Measurements from ENCODE around the gene CYP1A1. TPM values are rescaled to one million over a fixed set of nuclear protein-coding genes. Genes with fewer than 3 reads are reported as not detected.

CYP1A1 gene, protein sequence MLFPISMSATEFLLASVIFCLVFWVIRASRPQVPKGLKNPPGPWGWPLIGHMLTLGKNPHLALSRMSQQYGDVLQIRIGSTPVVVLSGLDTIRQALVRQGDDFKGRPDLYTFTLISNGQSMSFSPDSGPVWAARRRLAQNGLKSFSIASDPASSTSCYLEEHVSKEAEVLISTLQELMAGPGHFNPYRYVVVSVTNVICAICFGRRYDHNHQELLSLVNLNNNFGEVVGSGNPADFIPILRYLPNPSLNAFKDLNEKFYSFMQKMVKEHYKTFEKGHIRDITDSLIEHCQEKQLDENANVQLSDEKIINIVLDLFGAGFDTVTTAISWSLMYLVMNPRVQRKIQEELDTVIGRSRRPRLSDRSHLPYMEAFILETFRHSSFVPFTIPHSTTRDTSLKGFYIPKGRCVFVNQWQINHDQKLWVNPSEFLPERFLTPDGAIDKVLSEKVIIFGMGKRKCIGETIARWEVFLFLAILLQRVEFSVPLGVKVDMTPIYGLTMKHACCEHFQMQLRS
- total RNA-seq: 1.6 TPM

- ATAC-seq (peak; percentile 69), DNase-seq (ENCODE audit: low spot score) (peak; percentile 70)
Measured at GRCh38 chr15:74725225-74725774, at the start of gene CYP1A1. CYP1A1 (minus strand) TSS chr15:74725528; CDS start chr15:74723097, 2,431 bp downstream.

GRCh38 chr15:74773731-74774252 is 48.5 kb upstream of the CYP1A1 start:
- no peak for ATAC-seq
- no peak for DNase-seq (ENCODE audit: low spot score)

DNA sequence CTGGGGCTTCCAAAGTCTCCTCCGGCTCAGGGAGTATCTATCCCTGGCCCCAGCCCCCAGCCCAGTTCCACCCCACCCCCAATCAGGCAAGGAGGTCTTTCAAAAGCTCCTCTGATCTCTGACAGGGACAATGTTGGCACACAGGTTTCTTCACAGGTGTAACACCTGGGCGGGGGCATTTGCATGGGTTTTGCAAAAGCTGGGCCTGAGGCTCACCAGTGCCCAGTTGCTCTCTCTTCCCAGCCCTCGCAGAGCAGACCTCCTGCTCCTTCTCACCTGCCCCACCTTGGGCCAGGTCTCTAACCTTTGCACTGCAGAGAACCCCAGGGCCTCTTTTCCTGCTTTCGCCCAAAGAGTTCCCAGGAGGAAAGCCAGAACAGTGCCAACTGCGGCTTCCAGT is 48.0 kb upstream of the CYP1A1 start:
- DNase-seq (ENCODE audit: low spot score) (no peak), ATAC-seq (no peak)

GRCh38 chr15:74770211-74770903 is 45.0 kb upstream of the CYP1A1 start:
- ATAC-seq: no peak
- no peak for DNase-seq (ENCODE audit: low spot score)

GRCh38 chr15:74769463-74770025 is 44.2 kb upstream of the CYP1A1 start:
- ATAC-seq: no peak
- no peak for DNase-seq (ENCODE audit: low spot score)

- peak; percentile 66 for DNase-seq (ENCODE audit: low spot score)
Measured at GRCh38 chr15:74768771-74769342, 43.5 kb upstream of the CYP1A1 start.

DNA sequence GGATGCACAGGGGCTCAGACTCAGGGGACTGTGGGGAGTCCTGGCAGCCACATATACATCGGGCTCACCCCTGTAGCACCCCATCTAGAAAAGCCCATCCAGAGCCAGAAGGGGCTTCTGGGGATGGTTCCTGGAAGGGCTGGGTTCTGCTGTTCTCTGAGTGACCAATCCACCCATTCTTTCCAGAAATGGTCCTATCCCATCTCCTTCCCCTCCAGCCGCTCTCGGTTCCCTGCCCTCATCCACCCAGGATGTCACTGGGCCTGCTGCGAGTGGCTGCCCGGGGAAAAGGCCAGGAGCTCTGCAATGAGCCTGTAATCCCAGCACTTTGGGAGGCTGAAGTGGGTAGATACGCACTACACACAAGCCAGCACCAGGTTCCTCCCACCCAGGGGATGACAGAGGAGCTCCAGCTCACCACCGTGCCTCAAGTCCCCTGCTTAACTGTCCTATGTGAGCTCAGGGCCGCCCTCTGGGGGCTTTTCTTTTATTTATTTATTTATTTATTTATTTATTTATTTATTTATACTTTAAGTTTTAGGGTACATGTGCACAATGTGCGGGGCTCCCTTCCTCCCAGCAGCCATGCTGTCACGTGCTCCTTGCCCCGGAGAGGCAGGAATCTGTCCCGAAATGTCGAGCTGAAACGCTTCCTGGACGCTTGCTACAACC is 42.9 kb upstream of the CYP1A1 start:
- no peak for ATAC-seq
- DNase-seq (ENCODE audit: low spot score): no peak

More at GRCh38 chr15:74768771-74769342, 43.5 kb upstream of the CYP1A1 start:
- peak; percentile 77 for ATAC-seq

DNA sequence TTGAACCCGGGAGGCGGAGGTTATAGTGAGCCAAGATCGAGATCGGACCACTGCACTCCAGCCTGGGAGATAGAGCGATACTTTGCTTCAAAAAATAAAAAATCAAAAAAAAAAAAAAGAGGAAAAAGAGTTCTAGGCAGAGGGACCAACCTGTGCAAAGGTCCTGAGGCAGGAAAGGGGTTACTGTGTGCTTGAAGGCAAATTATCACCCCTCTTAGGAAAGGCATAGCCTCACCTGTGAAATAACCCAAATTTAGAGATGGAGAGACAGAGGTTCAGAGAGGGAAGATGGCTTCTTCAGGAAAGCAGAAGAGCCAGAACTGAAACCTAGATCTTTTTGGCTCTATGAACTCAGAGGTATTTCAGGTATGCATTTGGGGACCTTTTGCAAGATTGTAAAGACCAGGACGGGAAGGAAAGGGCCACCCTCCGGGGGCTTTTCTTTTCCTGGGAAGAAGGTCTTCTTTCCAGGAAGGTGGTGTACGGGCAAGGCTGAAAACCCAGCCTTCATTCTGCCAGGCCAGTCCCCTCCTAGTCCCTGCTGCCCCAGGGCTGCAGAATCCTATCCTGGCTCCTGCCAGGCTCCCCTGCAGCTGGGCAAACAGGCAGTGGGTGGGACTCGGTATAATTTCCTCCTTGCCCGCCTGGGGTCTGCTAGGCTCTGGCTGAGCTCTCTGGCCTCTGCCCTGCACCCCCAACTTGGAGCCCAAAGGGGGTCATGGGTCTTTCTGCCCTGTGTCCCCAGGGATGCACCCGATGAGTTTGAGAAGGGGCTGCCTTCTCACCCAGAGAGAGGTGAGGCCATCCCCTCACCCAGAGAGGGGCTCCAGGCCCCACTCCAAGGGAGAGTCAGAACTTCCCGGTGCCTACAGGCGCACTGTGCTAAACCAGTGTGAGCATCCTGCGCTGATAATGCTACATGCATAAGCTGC is 42.1 kb upstream of the CYP1A1 start:
- no peak for ATAC-seq

GRCh38 chr15:74763416-74763815 is 38.1 kb upstream of the CYP1A1 start:
- ATAC-seq (peak; percentile 48), DNase-seq (ENCODE audit: low spot score) (no peak)

More for the DNA sequence above, 42.1 kb upstream of the CYP1A1 start:
- no peak for DNase-seq (ENCODE audit: low spot score)

- DNase-seq (ENCODE audit: low spot score) (no peak), ATAC-seq (no peak)
Measured at GRCh38 chr15:74762791-74763150, 37.4 kb upstream of the CYP1A1 start.

DNA sequence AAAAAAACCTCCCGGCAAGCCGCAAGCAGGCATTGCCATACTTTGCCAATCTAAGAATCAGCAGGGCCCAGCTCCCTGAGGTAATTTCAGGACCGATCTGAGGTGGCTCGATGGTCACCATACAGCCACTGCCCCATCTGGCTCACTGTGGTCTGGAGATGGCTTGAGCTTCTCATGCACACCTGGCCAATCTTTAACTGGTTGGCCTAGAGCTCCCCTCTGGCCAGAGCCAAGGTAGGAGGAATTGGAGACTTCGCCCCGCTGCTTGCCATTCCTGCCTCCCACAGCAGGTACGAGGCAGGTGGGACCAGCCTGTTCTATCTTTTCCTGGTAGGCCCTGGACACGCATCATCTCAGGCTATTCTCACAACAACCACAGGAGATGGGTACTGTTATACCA is 33.4 kb upstream of the CYP1A1 start:
- DNase-seq (ENCODE audit: low spot score) (no peak), ATAC-seq (peak; percentile 90)

GRCh38 chr15:74754593-74755215 is 29.4 kb upstream of the CYP1A1 start:
- DNase-seq (ENCODE audit: low spot score) (no peak), ATAC-seq (no peak)

- ATAC-seq (no peak), DNase-seq (ENCODE audit: low spot score) (no peak)
Measured at GRCh38 chr15:74752531-74752930, 27.2 kb upstream of the CYP1A1 start.

GRCh38 chr15:74752011-74752410 is 26.7 kb upstream of the CYP1A1 start:
- ATAC-seq (no peak), DNase-seq (ENCODE audit: low spot score) (no peak)

- no peak for ATAC-seq
- no peak for DNase-seq (ENCODE audit: low spot score)
Measured at GRCh38 chr15:74750751-74751150, 25.4 kb upstream of the CYP1A1 start.

DNA sequence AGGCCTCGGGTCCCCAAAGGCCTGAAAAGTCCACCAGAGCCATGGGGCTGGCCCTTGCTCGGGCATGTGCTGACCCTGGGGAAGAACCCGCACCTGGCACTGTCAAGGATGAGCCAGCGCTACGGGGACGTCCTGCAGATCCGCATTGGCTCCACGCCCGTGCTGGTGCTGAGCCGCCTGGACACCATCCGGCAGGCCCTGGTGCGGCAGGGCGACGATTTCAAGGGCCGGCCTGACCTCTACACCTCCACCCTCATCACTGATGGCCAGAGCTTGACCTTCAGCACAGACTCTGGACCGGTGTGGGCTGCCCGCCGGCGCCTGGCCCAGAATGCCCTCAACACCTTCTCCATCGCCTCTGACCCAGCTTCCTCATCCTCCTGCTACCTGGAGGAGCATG is 24.5 kb upstream of the CYP1A1 start:
- DNase-seq (ENCODE audit: low spot score) (peak; percentile 92), ATAC-seq (peak; percentile 84)

GRCh38 chr15:74748322-74748946 is 23.1 kb upstream of the CYP1A1 start, which contains the start of gene CYP1A2:
CYP1A2 (plus strand) TSS chr15:74748845; CDS start chr15:74749739, 894 bp downstream.
- DNase-seq (ENCODE audit: low spot score) (peak; percentile 75), ATAC-seq (peak; percentile 78)

GRCh38 chr15:74746389-74746788 is 21.1 kb upstream of the CYP1A1 start:
- DNase-seq (ENCODE audit: low spot score) (no peak), ATAC-seq (no peak)
